ENCODE data around the gene VPS72. TPM values are rescaled to one million over a fixed set of nuclear protein-coding genes. Genes with fewer than 3 reads are reported as not detected.

Gene VPS72
- total RNA-seq, 1 experiment from 2014 or later: 68.9 TPM

GRCh38 chr1:151157067-151157531 is 32.9 kb downstream of the VPS72 start:
- ATAC-seq: no peak
- Histone ChIP-seq H3K27me3 (ENCODE audit: insufficient read depth, low read length) (no peaks in the 10 kb centered on the region), H3K9ac (ENCODE audit: low read length) (no peak overlapping the region), H3K27ac (ENCODE audit: low read depth, low read length) (no peak overlapping the region), H3K9me3 (ENCODE audit: control insufficient read depth in 1 of 2, insufficient read depth in 1 of 2, low read depth in 1 of 2, low read length in 2 of 2) (no peaks in the 10 kb centered on the region), H3K4me1 (ENCODE audit: control insufficient read depth in 1 of 2, insufficient read depth in 2 of 2, low read length in 2 of 2) (peaks cover 2 to 6% of the 10 kb centered on the region in 2 experiments; a peak in 3 of 4 replicates), H3K9me2 (ENCODE audit: insufficient read depth) (no peaks in the 10 kb centered on the region), H3K4me2 (ENCODE audit: low read length) (no peak overlapping the region), H2AFZ (ENCODE audit: low read depth, low read length, poor library complexity, severe bottlenecking) (no peak overlapping the region), H3K4me3 (replicated peaks in 1 of 2; ENCODE audit: low read depth in 1 of 2, low read length in 2 of 2) (no peak overlapping the region), H4K20me1 (ENCODE audit: insufficient read depth) (no peaks in the 10 kb centered on the region), H3K79me2 (ENCODE audit: insufficient read depth, low read length) (no peaks in the 10 kb centered on the region), H3K36me3 (ENCODE audit: control insufficient read depth in 1 of 2, insufficient read depth in 2 of 2, low read length in 2 of 2) (peaks cover 0 to 9% of the 10 kb centered on the region in 2 experiments; a peak in 2 of 4 replicates)
- no peak for DNase-seq (ENCODE audit: low read depth, low spot score)
- ChIA-PET CTCF (interaction anchor here (0.7 to 5.8 kb wide), 4 partner anchors 14 to 150 kb away, joined by 3 to 63 read pairs (median 3); partner anchors contain the start of gene MINDY1), RAD21 (ENCODE audit: low non-redundant PET in 1 of 2, low total read pairs in 2 of 2, uncharacterized antibody in 2 of 2, unreplicated experiment in 2 of 2) (no interaction called here), POLR2A (no interaction called here)
- no peak for TF ChIP-seq EZH2phosphoT487 (IDR thresholded peaks at IDR 0.05; ENCODE audit: borderline replicate concordance)
- no peak for TF ChIP-seq EZH2 (IDR thresholded peaks at IDR 0.05)
- TF ChIP-seq CTCF (IDR thresholded peaks at IDR 0.05 in 2 of 3, conservative IDR thresholded peaks at IDR 0.05 in 1 of 3; ENCODE audit: borderline replicate concordance in 1 of 3, insufficient read depth in 1 of 3, low read depth in 2 of 3, low read length in 2 of 3): no peak
- TF ChIP-seq TCF7L2 (IDR thresholded peaks at IDR 0.05; ENCODE audit: borderline replicate concordance, extremely low read depth, insufficient read depth, insufficient read length): no peak
- no peak for TF ChIP-seq EGR1 (IDR thresholded peaks at IDR 0.05; ENCODE audit: low read depth)
- no peak for TF ChIP-seq JUND (IDR thresholded peaks at IDR 0.05)
- TF ChIP-seq ZFX (IDR thresholded peaks at IDR 0.05): no peak
- TF ChIP-seq REST (IDR thresholded peaks at IDR 0.05; ENCODE audit: low read depth): no peak
- TF ChIP-seq RAD21 (IDR thresholded peaks at IDR 0.05; ENCODE audit: low read depth): no peak
- TF ChIP-seq ZNF274 (IDR thresholded peaks at IDR 0.05; ENCODE audit: low read depth, low read length): no peak
- no peak for TF ChIP-seq CBX3 (IDR thresholded peaks at IDR 0.05; ENCODE audit: low read depth)
- TF ChIP-seq ELF1 (IDR thresholded peaks at IDR 0.05; ENCODE audit: borderline replicate concordance, low read depth): no peak
- TF ChIP-seq ZBTB33 (IDR thresholded peaks at IDR 0.05; ENCODE audit: extremely low read depth, insufficient replicate concordance, low read length): no peak
- no peak for TF ChIP-seq SP1 (IDR thresholded peaks at IDR 0.05; ENCODE audit: low read depth)
- TF ChIP-seq SIN3A (IDR thresholded peaks at IDR 0.05; ENCODE audit: low read depth): no peak
- TF ChIP-seq YY1 (IDR thresholded peaks at IDR 0.05; ENCODE audit: extremely low read depth, insufficient replicate concordance, low read depth, low read length): no peak
- no TSS peak for BruUV-seq (replicated peaks)
- intact Hi-C loops (cut with micrococcal nuclease): no loop called here

Data from HCT116 (cell line).